OCI-LY7 (cell line): Measurements from ENCODE around the gene FHIT.
"Not testable (repeated sequence)": the region's sequence is repeated elsewhere in the genome, so short reads cannot be mapped to it uniquely, and the experiment has no call there.

Experiments
- EZH2phosphoT487 ChIP-seq: fragments of 200-600 bp; sonication (generic); IDR thresholded peaks from 2 replicates; pipeline ENCODE4 v1.6.1; 2018; ENCODE audit warnings: low read depth, borderline replicate concordance, mild to moderate bottlenecking, mixed run types, antibody characterized with exemption, low read length, moderate library complexity, mixed read lengths
- TF ChIP-seq, protein P1 (sequence below): fragments of 200-600 bp; sonication (generic); conservative IDR thresholded peaks from 2 replicates; pipeline ENCODE4 v1.5.1; 2014; ENCODE audit warnings: mild to moderate bottlenecking, antibody characterized with exemption, low read length, moderate library complexity, mixed read lengths

DNA sequence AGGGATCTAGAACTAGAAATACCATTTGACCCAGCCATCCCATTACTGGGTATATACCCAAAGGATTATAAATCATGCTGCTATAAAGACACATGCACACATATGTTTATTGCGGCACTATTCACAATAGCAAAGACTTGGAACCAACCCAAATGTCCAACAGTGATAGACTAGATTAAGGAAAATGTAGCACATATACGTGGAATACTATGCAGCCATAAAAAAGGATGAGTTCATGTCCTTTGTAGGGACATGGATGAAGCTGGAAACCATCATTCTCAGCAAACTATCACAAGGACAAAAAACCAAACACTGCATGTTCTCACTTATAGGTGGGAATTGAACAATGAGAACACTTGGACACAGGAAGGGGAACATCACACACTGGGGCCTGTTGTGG is 711.9 kb downstream of the FHIT start:
- TF ChIP-seq, protein P1, sequence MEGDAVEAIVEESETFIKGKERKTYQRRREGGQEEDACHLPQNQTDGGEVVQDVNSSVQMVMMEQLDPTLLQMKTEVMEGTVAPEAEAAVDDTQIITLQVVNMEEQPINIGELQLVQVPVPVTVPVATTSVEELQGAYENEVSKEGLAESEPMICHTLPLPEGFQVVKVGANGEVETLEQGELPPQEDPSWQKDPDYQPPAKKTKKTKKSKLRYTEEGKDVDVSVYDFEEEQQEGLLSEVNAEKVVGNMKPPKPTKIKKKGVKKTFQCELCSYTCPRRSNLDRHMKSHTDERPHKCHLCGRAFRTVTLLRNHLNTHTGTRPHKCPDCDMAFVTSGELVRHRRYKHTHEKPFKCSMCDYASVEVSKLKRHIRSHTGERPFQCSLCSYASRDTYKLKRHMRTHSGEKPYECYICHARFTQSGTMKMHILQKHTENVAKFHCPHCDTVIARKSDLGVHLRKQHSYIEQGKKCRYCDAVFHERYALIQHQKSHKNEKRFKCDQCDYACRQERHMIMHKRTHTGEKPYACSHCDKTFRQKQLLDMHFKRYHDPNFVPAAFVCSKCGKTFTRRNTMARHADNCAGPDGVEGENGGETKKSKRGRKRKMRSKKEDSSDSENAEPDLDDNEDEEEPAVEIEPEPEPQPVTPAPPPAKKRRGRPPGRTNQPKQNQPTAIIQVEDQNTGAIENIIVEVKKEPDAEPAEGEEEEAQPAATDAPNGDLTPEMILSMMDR = not testable (repeated sequence)
- TF ChIP-seq EZH2phosphoT487 = not testable (repeated sequence)
